ENCODE measurements around the gene SLX1A. TPM values are rescaled to one million over a fixed set of nuclear protein-coding genes. Genes with fewer than 3 reads are reported as not detected.

The SLX1A gene
- total RNA-seq, 1 donor from 2014 or later, result 36.4 TPM

Other genes starting within 250 kb of the SLX1A start
- gene TMEM219, start 231.8 kb upstream of the SLX1A start, total RNA-seq, result 131 TPM
- gene TAOK2, start 220.0 kb upstream of the SLX1A start, total RNA-seq, result 45.1 TPM
- gene HIRIP3, start 198.3 kb upstream of the SLX1A start, total RNA-seq, result 11.2 TPM
- 88.5 TPM for gene INO80E, start 197.6 kb upstream of the SLX1A start, total RNA-seq
- gene DOC2A, start 182.8 kb upstream of the SLX1A start, total RNA-seq, result 3.1 TPM
- gene C16orf92, start 170.7 kb upstream of the SLX1A start, total RNA-seq, result not detected
- gene TLCD3B, start 162.6 kb upstream of the SLX1A start, total RNA-seq, result not detected
- gene ALDOA, start 128.1 kb upstream of the SLX1A start, total RNA-seq, result 1,279 TPM
- gene PPP4C, start 117.9 kb upstream of the SLX1A start, total RNA-seq, result 88.9 TPM
- gene TBX6, start 102.0 kb upstream of the SLX1A start, total RNA-seq, result 8.9 TPM
- 31.0 TPM for gene YPEL3, start 97.7 kb upstream of the SLX1A start, total RNA-seq
- 53.1 TPM for gene GDPD3, start 80.3 kb upstream of the SLX1A start, total RNA-seq
- gene MAPK3, start 70.7 kb upstream of the SLX1A start, total RNA-seq, result 96.4 TPM
- gene CORO1A, start 10.3 kb upstream of the SLX1A start, total RNA-seq, result 24.2 TPM
- gene BOLA2B, start 209 bp upstream of the SLX1A start, total RNA-seq, result 82.9 TPM
- gene SULT1A3, start 5.4 kb downstream of the SLX1A start, total RNA-seq, result 28.3 TPM
- gene NPIPB13, start 54.6 kb downstream of the SLX1A start, total RNA-seq, result 48.8 TPM
- 69.0 TPM for gene CD2BP2, start 161.4 kb downstream of the SLX1A start, total RNA-seq
- 36.9 TPM for gene TBC1D10B, start 176.6 kb downstream of the SLX1A start, total RNA-seq
- 2.9 TPM for gene MYL11, start 180.9 kb downstream of the SLX1A start, total RNA-seq
- 8.2 TPM for gene SEPTIN1, start 188.7 kb downstream of the SLX1A start, total RNA-seq
- 8.1 TPM for gene ZNF48, start 201.5 kb downstream of the SLX1A start, total RNA-seq
- gene ZNF771, start 213.7 kb downstream of the SLX1A start, total RNA-seq, result 5.2 TPM
- gene DCTPP1, start 236.2 kb downstream of the SLX1A start, total RNA-seq, result 49.9 TPM

All from ureter (tissue), 1 donor.